B cell (primary cell): ENCODE measurements around the gene FRMD4A. TPM values are rescaled to one million over a fixed set of nuclear protein-coding genes. Genes with fewer than 3 reads are reported as not detected.

Source experiments
- ATAC-seq: fragments of 200-7000 bp; cut with Tn5 transposase; one replicate; pipeline ENCODE4 v1.10.0; 2021; ENCODE audit warnings: low read depth, mild to moderate bottlenecking, moderate number of reproducible peaks, moderate library complexity
- CTCF ChIA-PET: fragments of 350-600 bp; sonication (Branson Sonifier 250); formaldehyde crosslinking; loops from one replicate; lab custom pipeline; 2021; ENCODE audit warnings: antibody characterized with exemption, inconsistent platforms; lab: Charles Lee
- POLR2A ChIA-PET: fragments of 350-600 bp; sonication (Branson Sonifier 250); formaldehyde crosslinking; loops from one replicate; lab custom pipeline; 2021; ENCODE audit warnings: antibody characterized with exemption; lab: Charles Lee
- DNase-seq: peaks from one replicate; pipeline ENCODE4 v3.0.0; 2013
- H2AFZ ChIP-seq: 2 replicates; pipeline ENCODE4 v1.6.1; 2012; ENCODE audit warnings: mild to moderate bottlenecking, low read depth, low read length; ENCODE audit not compliant: insufficient read depth, poor library complexity, severe bottlenecking
- H3K27ac ChIP-seq, 2 donors: 1 replicate in 1 of 2; 2 replicates in 1 of 2; pipeline ENCODE4 v1.5.1; 2012 to 2013; ENCODE audit warnings: low read length in 2 of 2, mild to moderate bottlenecking in 2 of 2, moderate library complexity in 1 of 2
- H3K27me3 ChIP-seq, 4 experiments: fragments of 200-600 bp in 1 of 4; sonication (generic) in 1 of 4; replicated peaks in 1 of 4; 1 replicate in 2 of 4; 2 replicates in 2 of 4; pipeline versions ENCODE4 v1.6.1 to v1.7.0; 2013 to 2016; ENCODE audit warnings: low read length in 3 of 4, mild to moderate bottlenecking in 2 of 4, mixed read lengths in 1 of 4, moderate library complexity in 1 of 4; ENCODE audit not compliant: insufficient read depth in 4 of 4, control insufficient read depth in 3 of 4; ENCODE audit errors: control extremely low read depth in 1 of 4
- H3K36me3 ChIP-seq, 2 experiments: replicated peaks in 1 of 2; 1 replicate in 1 of 2; 2 replicates in 1 of 2; pipeline versions ENCODE4 v1.6.1 to v1.7.1; 2013; ENCODE audit warnings: low read length in 1 of 2; ENCODE audit not compliant: insufficient read depth in 2 of 2, control insufficient read depth in 1 of 2; ENCODE audit errors: control extremely low read depth in 1 of 2, extremely low read depth in 1 of 2
- H3K4me1 ChIP-seq, 2 donors: fragments of 200-600 bp in 1 of 2; sonication (generic) in 1 of 2; 1 replicate in 1 of 2; 2 replicates in 1 of 2; pipeline versions ENCODE4 v1.5.1 to v1.6.1; 2013 to 2017; ENCODE audit warnings: low read length in 2 of 2; ENCODE audit not compliant: control insufficient read depth in 2 of 2, insufficient read depth in 2 of 2
- H3K4me2 ChIP-seq: replicated peaks from 2 replicates; pipeline ENCODE3; 2012; ENCODE audit warnings: mild to moderate bottlenecking, low read depth, low read length; ENCODE audit not compliant: poor library complexity, severe bottlenecking
- H3K4me3 ChIP-seq, 5 experiments: fragments of 200-600 bp in 1 of 5; sonication (generic) in 1 of 5; 1 replicate in 3 of 5; 2 replicates in 2 of 5; pipeline versions ENCODE4 v1.5.1 to v1.7.0; 2011 to 2016; ENCODE audit warnings: low read length in 4 of 5, mild to moderate bottlenecking in 4 of 5, low read depth in 2 of 5, control low read depth in 1 of 5, moderate library complexity in 1 of 5; ENCODE audit not compliant: insufficient read depth in 1 of 5; ENCODE audit errors: control extremely low read depth in 1 of 5, extremely low read depth in 1 of 5
- H3K79me2 ChIP-seq: fragments of 200-600 bp; sonication (generic); one replicate; pipeline ENCODE4 v1.6.0; 2016; ENCODE audit warnings: low read length; ENCODE audit not compliant: control insufficient read depth, insufficient read depth
- H3K9ac ChIP-seq: fragments of 200-600 bp; sonication (generic); 2 replicates; pipeline ENCODE4 v1.6.1; 2017; ENCODE audit warnings: mild to moderate bottlenecking, low read length, moderate library complexity
- H3K9me3 ChIP-seq, 3 donors: one replicate each; pipeline versions ENCODE4 v1.6.1 to v1.7.1; 2013; ENCODE audit warnings: low read length in 2 of 3; ENCODE audit not compliant: control insufficient read depth in 2 of 3, insufficient read depth in 1 of 3; ENCODE audit errors: control extremely low read depth in 1 of 3
- H4K20me1 ChIP-seq: 2 replicates; pipeline ENCODE4 v1.6.0; 2012; ENCODE audit warnings: mild to moderate bottlenecking, low read length; ENCODE audit not compliant: insufficient read depth, control insufficient read depth, poor library complexity, severe bottlenecking
- H3K27ac Mint-ChIP-seq: one replicate; pipeline ENCODE4 v1.8.0; 2021; ENCODE audit warnings: mixed read lengths
- H3K27me3 Mint-ChIP-seq: one replicate; pipeline ENCODE4 v1.8.0; 2021; ENCODE audit warnings: mixed read lengths
- H3K4me1 Mint-ChIP-seq: one replicate; pipeline ENCODE4 v1.8.0; 2021; ENCODE audit warnings: mixed read lengths
- H3K4me3 Mint-ChIP-seq: one replicate; pipeline ENCODE4 v1.8.0; 2021; ENCODE audit warnings: mixed read lengths
- H3K9me3 Mint-ChIP-seq: one replicate; pipeline ENCODE4 v1.8.0; 2022; ENCODE audit warnings: mixed read lengths; ENCODE audit not compliant: insufficient read depth
- CTCF ChIP-seq: fragments of 200-600 bp; IDR thresholded peaks from one replicate; pipeline ENCODE4 v1.8.0; 2022; ENCODE audit warnings: antibody characterized with exemption, mild to moderate bottlenecking
- EZH2 ChIP-seq: IDR thresholded peaks from 2 replicates; pipeline ENCODE4 v1.6.1; 2012; ENCODE audit warnings: borderline replicate concordance, low read depth, mild to moderate bottlenecking, moderate library complexity, low read length; ENCODE audit not compliant: insufficient read depth, poor library complexity, severe bottlenecking
- WGBS: methylation state at CpG from one replicate; pipeline ENCODE4 v1.1.5; 2013; ENCODE audit warnings: missing lambda C conversion rate; ENCODE audit not compliant: insufficient coverage; 5-methylcytosine and 5-hydroxymethylcytosine counted together
- intact Hi-C: fragments of 100-400 bp; cut with micrococcal nuclease; formaldehyde crosslinking; loops from one replicate; pipeline ENCODE4 v1.10.0; 2022
- polyA plus RNA-seq: library from polyadenylated mRNA; depleted of rRNA; stranded (reverse); fragments of >200 nt; gene quantifications from 2 replicates; pipeline ENCODE4 v1.2.3, GENCODE V29; 2012
- total RNA-seq, 2 donors: library from RNA; stranded (reverse); fragments of 120-200 nt in 1 of 2; gene quantifications; 1 replicate in 1 of 2; 2 replicates in 1 of 2; pipeline versions ENCODE4 v1.2.3 to v1.2.4, GENCODE V29; 2013 to 2022

Gene FRMD4A
- total and polyA plus RNA-seq, 2 donors (not counting 1 experiment from before 2014, with no cell fraction given) = 0.76 to 3.4 TPM

DNA sequence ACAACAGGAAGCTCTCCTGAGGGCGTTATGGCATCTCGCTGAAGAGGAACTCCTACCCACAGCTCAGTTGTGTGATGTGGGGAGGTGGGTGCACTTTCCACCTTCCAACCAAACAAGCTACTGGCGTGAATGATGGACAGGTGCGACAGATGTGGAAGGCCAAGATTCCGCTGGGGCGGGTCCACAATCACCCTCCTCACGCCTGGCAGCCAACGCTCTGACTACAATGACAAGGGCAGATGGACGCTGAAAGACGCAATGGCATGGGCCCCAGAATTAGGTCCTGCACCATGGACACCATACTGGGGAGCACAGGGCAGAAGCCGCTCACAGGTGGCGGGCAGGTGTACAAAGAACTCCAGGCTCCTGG, 461.4 kb downstream of the FRMD4A start:
- ATAC-seq (no peak), DNase-seq (no peak)
- Histone ChIP-seq H3K36me3 (no peaks in the 10 kb centered on the region), H3K4me2 (no peak overlapping the region), H3K9ac (no peak overlapping the region), H3K4me3 (no peak overlapping the region), H4K20me1 (no peaks in the 10 kb centered on the region), H2AFZ (no peak overlapping the region), H3K27me3 (no peaks in the 10 kb centered on the region), H3K79me2 (no peaks in the 10 kb centered on the region), H3K4me1 (peaks cover 17 to 18% of the 10 kb centered on the region in 2 donors), H3K27ac (no peak overlapping the region), H3K9me3 (no peaks in the 10 kb centered on the region)
- CTCF ChIA-PET = no interaction called here
- intact Hi-C loops = no loop called here
- peaks cover 3% of the 10 kb centered on the region for H3K27me3 Mint-ChIP-seq
- H3K27ac Mint-ChIP-seq = no peak overlapping the region
- no peak overlapping the region for H3K4me3 Mint-ChIP-seq
- WGBS = 93% methylated on average over 9 of the region's 12 CpGs
- TF ChIP-seq CTCF (no peak), EZH2 (no peak)
- H3K9me3 Mint-ChIP-seq = no peaks in the 10 kb centered on the region
- H3K4me1 Mint-ChIP-seq = peaks cover 27% of the 10 kb centered on the region
- POLR2A ChIA-PET = no interaction called here

DNA sequence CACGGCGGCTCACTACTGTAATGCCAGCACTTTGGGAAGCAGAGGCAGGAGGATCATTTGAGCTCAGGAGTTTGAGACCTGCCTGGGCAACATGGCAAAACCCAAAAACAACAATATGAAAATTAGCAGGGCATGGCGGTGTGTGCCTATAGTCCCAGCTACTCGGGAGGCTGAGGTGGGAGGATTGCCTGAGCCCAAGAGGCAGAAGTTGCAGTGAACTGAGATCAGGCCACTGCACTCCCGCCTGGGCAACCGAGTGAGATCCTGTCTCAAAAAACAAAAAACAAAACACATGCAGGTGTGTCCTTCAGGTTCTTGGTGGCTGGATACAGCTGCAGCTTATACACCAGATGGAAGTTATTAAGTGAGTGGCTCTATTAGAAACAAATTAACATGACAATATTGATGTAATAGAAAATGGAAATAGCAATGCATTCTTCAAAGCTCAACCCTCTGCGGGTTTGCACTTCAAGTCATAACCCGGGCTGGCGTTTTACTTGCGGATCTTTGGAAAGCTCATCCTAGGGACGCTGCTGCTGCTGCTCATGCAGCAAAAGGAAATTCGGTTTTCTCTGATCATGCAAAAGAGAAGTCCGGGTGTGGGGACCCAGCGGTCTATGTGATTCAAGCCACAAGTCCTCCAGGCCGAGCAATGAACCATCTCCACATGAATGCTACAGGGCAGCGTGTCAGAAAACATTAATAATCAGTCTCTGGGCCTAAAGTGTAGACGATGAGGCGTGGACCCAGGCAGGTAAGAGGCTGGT, 462.0 kb downstream of the FRMD4A start:
- H3K4me2 ChIP-seq = no peak overlapping the region
- H3K79me2 ChIP-seq = no peaks in the 10 kb centered on the region
- Mint-ChIP-seq H3K4me3 (no peak overlapping the region), H3K4me1 (peaks cover 22% of the 10 kb centered on the region), H3K9me3 (no peaks in the 10 kb centered on the region), H3K27me3 (peaks cover 3% of the 10 kb centered on the region), H3K27ac (no peak overlapping the region)
- no peak for DNase-seq
- no peaks in the 10 kb centered on the region for H4K20me1 ChIP-seq
- ChIA-PET POLR2A (no interaction called here), CTCF (no interaction called here)
- TF ChIP-seq EZH2 (no peak), CTCF (no peak)
- ATAC-seq = no peak
- H3K4me3 ChIP-seq = no peak overlapping the region
- no peak overlapping the region for H3K9ac ChIP-seq
- H3K36me3 ChIP-seq = no peaks in the 10 kb centered on the region
- no peak overlapping the region for H3K27ac ChIP-seq
- intact Hi-C loops = no loop called here
- WGBS = 86% methylated on average over 16 of the region's 18 CpGs
- peaks cover 12 to 15% of the 10 kb centered on the region in 2 donors for H3K4me1 ChIP-seq
- no peak overlapping the region for H2AFZ ChIP-seq
- H3K9me3 ChIP-seq = no peaks in the 10 kb centered on the region
- no peaks in the 10 kb centered on the region for H3K27me3 ChIP-seq
